ENCODE measurements around the gene EBF4.
A peak's percentile ranks its signal among the peaks of the same experiment; 100 is the strongest.
"Not testable (repeated sequence)": the region's sequence is repeated elsewhere in the genome, so short reads cannot be mapped to it uniquely, and the experiment has no call there.

The EBF4 gene

DNA sequence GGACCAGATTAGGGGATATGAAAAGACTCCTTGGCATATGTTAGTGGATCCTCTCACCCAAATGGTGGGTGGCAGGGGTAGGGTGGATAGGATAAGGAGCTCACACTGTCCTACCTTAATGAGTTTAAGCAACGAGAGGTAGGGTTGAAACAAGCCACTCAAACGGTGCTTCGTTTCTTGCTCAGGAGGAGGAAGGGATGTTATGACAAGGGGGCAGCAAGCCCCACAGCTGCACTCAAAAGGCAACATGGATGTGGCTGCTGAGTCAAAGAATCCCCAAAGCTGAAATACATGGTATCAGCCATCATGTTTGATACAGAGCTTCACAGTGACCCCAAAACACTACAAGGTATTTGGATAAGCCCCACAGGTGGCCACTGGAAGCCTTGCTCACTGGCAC, 20.1 kb upstream of the EBF4 start:
- DNase-seq, result no peak

DNA sequence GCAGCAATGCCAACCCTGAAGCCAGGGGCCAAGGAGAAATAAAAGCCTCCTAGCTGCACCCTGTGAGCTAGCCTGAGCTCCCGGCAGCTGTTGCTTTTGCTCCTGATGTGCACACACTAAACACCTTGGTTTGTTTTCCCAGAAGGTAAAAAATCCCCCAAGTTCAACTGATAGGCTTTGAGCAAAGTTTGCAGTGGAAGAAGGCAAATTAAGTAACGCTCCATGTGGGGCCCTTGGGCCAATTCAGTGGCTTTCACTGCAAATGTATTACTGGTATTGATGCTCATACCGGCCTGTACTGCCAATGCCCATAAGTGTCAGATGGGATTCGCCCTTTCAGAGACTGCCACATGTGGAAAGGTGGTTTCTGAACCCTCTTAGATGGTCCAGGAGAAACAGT, 19.1 kb upstream of the EBF4 start:
- no peak for DNase-seq

DNA sequence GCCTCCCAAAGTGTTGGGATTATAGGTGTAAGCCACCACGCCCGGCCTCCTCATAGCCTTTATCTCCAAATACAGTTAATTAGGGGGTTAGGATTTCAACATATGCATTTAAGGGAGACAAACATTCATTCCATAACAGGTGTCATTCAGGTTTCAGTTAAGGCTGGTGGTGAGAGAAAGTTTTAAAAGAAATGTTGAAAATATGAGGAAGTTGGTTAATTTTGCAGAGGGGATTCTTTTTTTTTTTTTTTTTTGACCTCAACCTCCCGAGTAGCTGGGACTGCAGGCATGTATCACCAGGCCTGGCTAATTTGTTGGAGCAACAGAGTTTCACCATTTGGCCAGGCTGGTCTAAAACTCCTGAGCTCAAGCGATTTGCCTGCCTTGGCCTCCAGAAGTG, 12.5 kb upstream of the EBF4 start:
- no peak for DNase-seq

GRCh38 chr20:2682040-2682439, 10.5 kb upstream of the EBF4 start:
- not testable (repeated sequence) for DNase-seq

DNA sequence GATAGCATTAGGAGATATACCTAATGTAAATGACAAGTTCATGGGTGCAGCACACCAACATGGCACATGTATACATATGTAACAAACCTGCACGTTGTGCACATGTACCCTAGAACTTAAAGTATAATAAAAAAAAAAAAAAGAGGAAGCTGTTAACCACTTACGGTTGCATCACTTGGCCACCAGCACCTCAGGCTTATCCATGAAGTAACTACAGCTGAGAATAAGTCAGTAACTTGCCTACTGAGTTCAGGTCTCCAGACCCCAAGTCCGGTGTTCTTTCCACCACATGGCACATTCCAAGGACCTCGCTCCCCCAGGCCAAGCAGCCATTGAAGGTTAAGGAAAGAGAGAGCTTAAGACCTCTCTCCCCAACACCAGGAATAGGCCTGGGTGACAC, 7.8 kb upstream of the EBF4 start:
- not testable (repeated sequence) for DNase-seq

DNA sequence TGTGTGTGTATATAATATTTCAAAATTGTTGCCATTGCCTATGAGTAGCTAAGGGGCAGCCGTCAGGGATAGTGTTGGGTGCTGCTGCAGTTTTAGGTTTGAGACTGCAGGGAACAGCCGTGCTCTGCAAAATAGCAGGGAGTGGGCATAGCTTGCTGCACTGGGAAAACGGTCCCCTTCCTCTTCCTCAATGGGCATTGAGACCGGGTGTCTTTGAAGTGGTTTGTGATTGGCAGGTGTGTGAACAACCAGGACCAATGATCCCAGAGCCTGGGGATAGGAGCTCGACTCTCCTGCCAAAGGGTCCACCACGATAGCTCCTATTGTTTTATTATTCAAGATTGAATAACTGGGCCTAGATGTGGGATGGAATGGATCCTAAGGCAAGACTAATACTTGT, 5.1 kb upstream of the EBF4 start:
- no peak for DNase-seq

DNA sequence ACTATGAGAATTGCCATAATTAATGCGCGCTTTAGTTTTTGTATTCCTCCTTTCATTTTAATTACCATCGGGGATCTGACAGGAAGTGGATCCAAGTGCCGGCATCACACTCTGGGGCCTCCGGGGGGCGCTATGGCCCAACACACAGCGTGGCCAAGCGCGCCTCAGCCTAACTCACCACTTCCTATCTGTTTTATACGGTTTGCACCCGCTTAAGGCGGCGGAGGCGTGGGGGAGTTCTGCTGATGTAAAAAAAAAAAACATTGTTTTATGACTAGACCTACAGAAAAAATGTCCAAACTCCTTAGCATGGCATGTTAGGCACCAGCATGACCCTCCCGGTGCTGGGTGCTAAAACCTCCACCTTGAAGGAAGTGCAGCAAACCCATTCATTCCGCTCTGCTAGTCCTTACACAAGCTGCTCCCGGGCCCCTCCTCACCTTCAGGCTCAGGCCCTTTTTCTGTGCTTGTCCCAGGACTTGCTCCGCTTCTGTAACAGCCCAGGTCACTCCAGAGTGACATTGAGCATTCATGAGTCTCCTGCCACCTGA, 4.5 kb upstream of the EBF4 start:
- DNase-seq, result peak in 34 of 56 donors; percentile 7 to 71 (median 23)

- no peak for DNase-seq
Observed at GRCh38 chr20:2690213-2690612, 2.4 kb upstream of the EBF4 start.

- no peak for DNase-seq
Observed at GRCh38 chr20:2690718-2691117, 1.9 kb upstream of the EBF4 start.

- DNase-seq, result no peak
Observed at GRCh38 chr20:2691127-2691526, 1.5 kb upstream of the EBF4 start.

- no peak for DNase-seq
Observed at GRCh38 chr20:2691663-2692035, 931 bp upstream of the EBF4 start.

- DNase-seq, result no peak
Observed at GRCh38 chr20:2692886-2693285, 306 bp downstream of the EBF4 start.

DNA sequence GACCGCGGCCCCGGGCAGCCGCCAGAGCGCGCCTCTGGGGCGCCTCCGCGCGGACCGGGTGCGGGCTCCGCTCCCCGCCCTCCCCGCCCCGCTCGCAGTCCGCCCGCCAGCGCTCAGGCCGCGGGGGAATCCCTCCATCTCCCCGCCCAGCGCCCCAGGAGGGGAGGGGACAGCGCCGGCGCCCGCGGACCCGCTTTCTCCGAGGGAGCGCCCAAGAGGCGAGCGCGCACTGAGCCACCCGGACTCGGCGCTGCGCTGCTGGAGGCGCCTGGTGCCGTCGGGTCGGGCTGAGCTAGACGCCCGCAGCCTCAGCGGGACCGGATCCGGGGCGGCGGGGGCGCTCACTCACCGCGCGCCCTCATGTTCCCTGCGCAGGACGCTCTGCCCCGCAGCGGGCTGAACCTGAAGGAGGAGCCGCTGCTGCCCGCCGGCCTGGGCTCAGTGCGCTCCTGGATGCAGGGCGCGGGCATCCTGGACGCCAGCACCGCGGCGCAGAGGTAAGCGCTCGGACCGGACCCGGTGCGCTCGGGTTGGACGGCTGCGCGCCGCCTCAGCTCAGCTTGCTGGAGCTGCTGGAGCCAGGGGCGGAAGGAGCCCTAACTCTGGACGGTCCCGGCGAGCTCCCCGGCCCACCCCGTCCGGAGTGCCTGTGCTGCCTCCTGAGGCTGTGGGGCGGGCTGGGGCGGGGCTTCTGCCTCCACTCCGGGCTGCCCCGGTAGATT, 867 bp downstream of the EBF4 start:
- peak in 33 of 56 donors; percentile 8 to 67 (median 39) for DNase-seq

GRCh38 chr20:2694008-2694471, 1.5 kb downstream of the EBF4 start:
- no peak for DNase-seq

DNA sequence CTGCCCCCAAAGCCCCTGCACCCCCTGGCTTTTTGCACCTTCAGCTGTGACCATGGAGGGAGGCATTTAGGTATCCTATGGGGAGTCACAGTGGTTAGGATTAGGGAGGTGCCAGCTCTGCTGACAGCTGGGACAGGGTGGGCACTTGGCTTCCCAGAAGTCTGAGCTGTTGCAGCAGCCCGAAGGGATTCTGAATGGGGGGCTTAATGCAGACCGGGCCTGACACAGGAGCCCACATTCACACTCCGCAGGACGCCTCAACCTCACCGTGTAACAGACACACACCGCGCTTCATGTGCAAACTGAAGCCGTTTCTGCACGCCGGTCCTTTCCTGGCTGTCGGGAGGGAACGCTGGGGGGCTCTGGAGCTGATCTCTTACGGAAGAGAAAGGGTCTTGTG, 1.9 kb downstream of the EBF4 start:
- DNase-seq, result no peak

DNA sequence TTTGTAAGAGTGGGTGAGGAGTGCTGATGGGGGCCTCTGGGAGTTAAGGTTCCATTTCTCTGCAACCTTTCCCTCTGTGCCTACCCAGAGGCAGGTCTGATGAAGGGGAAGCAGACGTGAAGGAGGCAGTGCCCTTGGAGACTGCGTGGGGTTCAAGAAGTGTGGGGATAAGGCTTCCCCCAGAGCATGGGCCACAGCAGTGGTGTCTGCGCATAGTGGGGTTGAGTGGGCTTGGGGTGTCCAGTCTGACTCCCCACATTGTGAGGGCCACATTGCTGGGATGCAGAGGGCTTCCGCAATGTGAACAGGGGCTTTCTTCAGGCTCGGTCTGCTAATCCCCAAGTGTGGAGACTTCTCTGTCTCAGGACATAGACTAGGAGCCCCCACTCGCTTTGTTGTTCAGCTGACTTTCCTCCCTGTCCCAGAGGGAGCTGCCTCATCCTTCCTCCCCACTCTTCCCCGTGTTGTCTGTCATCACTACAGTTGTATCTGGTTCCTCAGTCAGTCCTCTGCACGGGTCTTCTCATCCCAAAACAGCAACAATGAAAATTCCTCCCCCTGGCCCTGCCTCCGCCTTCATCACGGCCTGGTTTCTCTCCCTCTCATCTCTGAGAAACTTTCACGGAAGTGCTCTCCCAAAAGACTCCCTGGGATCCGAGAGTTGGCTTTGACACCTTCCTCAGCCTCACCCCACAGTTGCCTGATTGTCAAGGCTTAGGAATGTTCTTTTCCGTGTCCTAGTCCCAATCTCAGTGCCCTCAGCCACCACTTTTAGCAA, 2.8 kb downstream of the EBF4 start:
- DNase-seq, result no peak

DNA sequence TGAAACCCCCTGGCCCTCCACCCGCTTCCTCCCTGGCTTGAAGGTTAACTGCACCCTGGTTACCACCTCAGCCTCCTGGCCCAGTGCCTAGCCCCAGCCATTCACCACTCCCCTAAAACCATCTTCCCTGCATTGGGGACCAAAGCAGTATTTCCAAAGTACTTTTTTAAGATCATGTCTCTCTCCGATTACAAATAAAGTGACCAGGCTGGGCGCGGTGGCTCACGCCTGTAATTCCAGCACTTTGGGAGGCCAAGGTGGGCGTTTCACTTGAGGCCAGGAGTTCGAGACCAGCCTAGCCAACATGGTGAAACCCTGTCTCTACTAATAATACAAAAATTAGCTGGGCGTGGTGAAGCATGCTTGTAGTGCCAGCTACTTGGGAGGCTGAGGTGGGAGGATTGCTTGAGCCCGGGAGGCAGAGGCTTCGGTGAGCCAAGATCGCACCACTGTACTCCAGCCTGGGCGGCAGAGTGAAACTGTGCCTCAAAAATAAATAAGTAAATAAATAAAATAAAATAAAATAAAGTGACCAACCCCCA, 3.5 kb downstream of the EBF4 start:
- DNase-seq, result not testable (repeated sequence)

- DNase-seq, result no peak
Observed at GRCh38 chr20:2696646-2697045, 4.1 kb downstream of the EBF4 start.

GRCh38 chr20:2697768-2698167, 5.2 kb downstream of the EBF4 start:
- DNase-seq, result no peak

GRCh38 chr20:2698186-2698817, 5.7 kb downstream of the EBF4 start:
- DNase-seq, result no peak

DNA sequence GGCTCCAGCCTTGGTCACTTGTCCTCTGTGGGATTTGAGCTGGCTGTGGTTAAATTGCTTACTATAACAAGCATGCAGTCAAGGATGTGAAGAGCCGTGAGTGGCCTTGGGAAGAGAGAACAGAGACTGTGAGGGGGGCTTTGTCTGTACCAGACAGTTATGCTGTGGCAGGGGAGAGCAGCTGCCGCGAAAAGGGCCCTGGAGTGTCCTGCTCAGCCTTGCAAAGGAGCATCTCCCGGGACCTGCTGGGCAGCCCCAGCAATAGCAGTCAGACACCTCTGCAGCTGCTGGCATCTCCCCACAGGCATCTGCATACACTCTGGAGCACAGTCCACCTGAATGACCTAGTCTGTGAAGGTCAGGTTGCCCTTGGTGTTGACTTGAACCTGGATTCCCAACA, 6.3 kb downstream of the EBF4 start:
- no peak for DNase-seq
